Bronchial epithelial cell (primary cell): ENCODE measurements around the gene MCC. TPM values are rescaled to one million over a fixed set of nuclear protein-coding genes. Genes with fewer than 3 reads are reported as not detected.

Experiments used
- DNase-seq: peaks from one replicate; pipeline ENCODE4 v3.0.0-alpha.2; 2010; ENCODE audit warnings: low read depth
- FAIRE-seq: peaks from 2 replicates; lab custom pipeline; 2011; peaks lifted over from hg19 to GRCh38; lab: Jason Lieb, UNC
- H3K27me3 ChIP-seq: 2 replicates; pipeline ENCODE4 v1.5.1; 2011; ENCODE audit warnings: low read length; ENCODE audit not compliant: control insufficient read depth, insufficient read depth
- H3K36me3 ChIP-seq: 2 replicates; pipeline ENCODE4 v1.5.1; 2011; ENCODE audit warnings: low read length; ENCODE audit not compliant: control insufficient read depth, insufficient read depth
- H3K4me3 ChIP-seq: 2 replicates; pipeline ENCODE4 v1.5.1; 2011; ENCODE audit warnings: mild to moderate bottlenecking, low read depth, low read length, control low read depth
- total RNA-seq: library from RNA; depleted of rRNA; stranded (reverse); fragments of >200 nt; gene quantifications from 2 replicates; pipeline ENCODE4 v1.2.1, GENCODE V29; 2014
- TF ChIP-seq, protein P1 (sequence below): IDR thresholded peaks from 2 replicates; pipeline ENCODE4 v1.5.1; 2011; ENCODE audit warnings: mild to moderate bottlenecking, moderate library complexity, low read length, control low read depth, inconsistent platforms; ENCODE audit not compliant: insufficient read depth, severe bottlenecking

Gene MCC
- total RNA-seq, 1 donor from 2014 or later: 43.2 TPM

- TF ChIP-seq, protein P1, sequence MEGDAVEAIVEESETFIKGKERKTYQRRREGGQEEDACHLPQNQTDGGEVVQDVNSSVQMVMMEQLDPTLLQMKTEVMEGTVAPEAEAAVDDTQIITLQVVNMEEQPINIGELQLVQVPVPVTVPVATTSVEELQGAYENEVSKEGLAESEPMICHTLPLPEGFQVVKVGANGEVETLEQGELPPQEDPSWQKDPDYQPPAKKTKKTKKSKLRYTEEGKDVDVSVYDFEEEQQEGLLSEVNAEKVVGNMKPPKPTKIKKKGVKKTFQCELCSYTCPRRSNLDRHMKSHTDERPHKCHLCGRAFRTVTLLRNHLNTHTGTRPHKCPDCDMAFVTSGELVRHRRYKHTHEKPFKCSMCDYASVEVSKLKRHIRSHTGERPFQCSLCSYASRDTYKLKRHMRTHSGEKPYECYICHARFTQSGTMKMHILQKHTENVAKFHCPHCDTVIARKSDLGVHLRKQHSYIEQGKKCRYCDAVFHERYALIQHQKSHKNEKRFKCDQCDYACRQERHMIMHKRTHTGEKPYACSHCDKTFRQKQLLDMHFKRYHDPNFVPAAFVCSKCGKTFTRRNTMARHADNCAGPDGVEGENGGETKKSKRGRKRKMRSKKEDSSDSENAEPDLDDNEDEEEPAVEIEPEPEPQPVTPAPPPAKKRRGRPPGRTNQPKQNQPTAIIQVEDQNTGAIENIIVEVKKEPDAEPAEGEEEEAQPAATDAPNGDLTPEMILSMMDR: no peak
- no peaks in the 10 kb centered on the region for H3K27me3 ChIP-seq
- no peak overlapping the region for H3K4me3 ChIP-seq
- FAIRE-seq: no peak
- no peak for DNase-seq
- no peaks in the 10 kb centered on the region for H3K36me3 ChIP-seq
These were observed 256.6 kb downstream of the MCC start for GRCh38 chr5:113231653-113232000.

GRCh38 chr5:113230711-113231652 lies 257.3 kb downstream of the MCC start:
- Histone ChIP-seq H3K36me3 (no peaks in the 10 kb centered on the region), H3K27me3 (no peaks in the 10 kb centered on the region), H3K4me3 (no peak overlapping the region)
- FAIRE-seq: no peak
- DNase-seq: peak; percentile 92
- TF ChIP-seq, protein P1: no peak

DNA sequence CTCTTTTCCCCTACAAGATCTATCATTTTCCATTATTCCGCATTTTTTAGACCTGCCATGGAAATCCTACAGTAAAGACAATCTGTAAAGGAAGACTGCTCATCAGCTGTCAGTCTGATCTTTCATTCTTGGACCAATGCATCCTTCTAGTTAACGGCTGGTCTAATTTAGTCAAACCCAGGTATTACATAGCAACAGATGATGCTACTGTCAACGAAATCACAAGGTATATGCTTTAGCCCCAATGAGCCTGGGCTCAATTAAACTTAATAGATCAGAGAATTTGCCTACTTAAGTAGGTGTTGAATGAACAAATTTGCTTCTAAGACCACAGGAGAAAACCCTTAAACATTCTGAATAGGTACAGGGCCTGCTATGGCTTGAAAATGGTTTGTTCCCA lies 260.5 kb downstream of the MCC start:
- FAIRE-seq: no peak
- H3K36me3 ChIP-seq: no peaks in the 10 kb centered on the region
- TF ChIP-seq, protein P1: no peak
- no peak overlapping the region for H3K4me3 ChIP-seq
- DNase-seq: no peak
- no peaks in the 10 kb centered on the region for H3K27me3 ChIP-seq

DNA sequence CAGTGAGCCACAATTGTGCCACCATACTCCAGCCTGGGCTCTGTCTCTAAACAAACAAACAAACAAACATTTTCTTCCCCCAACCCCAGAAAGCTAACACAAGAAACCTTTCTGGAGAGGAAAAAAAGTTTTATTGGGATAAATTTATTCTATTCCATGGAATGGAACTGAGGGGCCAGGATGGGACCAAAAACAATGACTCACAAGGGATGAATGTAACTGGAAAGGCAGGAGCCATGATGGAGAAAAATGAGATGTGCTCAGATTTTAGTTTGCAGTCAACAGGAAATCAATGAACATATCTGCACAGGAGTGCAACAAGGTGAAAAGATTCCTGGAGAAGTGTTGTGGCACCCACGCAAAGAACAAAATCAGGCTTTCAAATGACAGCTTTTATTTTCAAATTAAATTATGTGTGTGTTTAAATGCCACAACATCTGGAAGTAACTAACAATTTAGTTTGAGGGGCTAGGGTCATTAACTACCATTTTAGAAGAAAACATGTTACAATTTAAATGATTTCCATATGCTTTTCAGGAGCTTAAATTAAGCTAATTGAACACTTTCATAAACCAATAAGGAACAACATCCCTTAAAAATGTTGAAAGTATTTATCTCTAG lies 262.0 kb downstream of the MCC start:
- TF ChIP-seq, protein P1: no peak
- Histone ChIP-seq H3K4me3 (no peak overlapping the region), H3K36me3 (no peaks in the 10 kb centered on the region), H3K27me3 (no peaks in the 10 kb centered on the region)
- DNase-seq (no peak), FAIRE-seq (no peak)

DNA sequence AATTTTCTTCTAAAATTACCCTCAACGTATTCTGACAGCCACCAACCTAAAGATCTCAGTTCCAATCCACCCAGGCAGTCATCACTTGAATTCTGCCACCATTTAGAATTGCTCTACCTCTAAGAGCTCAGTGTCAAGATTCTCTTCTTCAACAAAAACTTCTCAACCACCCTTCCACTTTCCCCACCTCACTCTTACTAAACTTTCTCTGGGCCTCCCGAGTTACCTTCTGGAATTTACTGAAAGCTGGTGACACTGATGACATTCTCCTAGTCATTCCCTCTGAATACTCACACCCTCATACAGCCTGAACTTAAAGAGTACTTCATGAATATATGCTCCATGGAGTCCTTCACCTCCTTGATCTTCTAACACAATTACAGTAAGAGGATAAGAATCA lies 263.0 kb downstream of the MCC start:
- Histone ChIP-seq H3K27me3 (no peaks in the 10 kb centered on the region), H3K4me3 (no peak overlapping the region), H3K36me3 (no peaks in the 10 kb centered on the region)
- TF ChIP-seq, protein P1: no peak
- FAIRE-seq: no peak
- DNase-seq: no peak
